OCI-LY1 (cell line): ENCODE measurements around the gene PHF20.

Experiments
- EZH2 ChIP-seq: fragments of 200-600 bp; sonication (generic), shearing (Covaris generic); IDR thresholded peaks from 2 replicates; pipeline ENCODE4 v1.8.0; 2017; ENCODE audit warnings: borderline replicate concordance, mixed run types, mild to moderate bottlenecking, antibody characterized with exemption, low read length, moderate library complexity, mixed read lengths
- TF ChIP-seq, protein P1 (sequence below): fragments of 200-600 bp; sonication (generic), shearing (Covaris generic); IDR thresholded peaks from 2 replicates; pipeline ENCODE4 v1.5.1; 2017; ENCODE audit warnings: mild to moderate bottlenecking, antibody characterized with exemption, low read length, moderate library complexity, mixed read lengths

GRCh38 chr20:35876033-35876320 lies 104.2 kb downstream of the PHF20 start:
- TF ChIP-seq, protein P1, sequence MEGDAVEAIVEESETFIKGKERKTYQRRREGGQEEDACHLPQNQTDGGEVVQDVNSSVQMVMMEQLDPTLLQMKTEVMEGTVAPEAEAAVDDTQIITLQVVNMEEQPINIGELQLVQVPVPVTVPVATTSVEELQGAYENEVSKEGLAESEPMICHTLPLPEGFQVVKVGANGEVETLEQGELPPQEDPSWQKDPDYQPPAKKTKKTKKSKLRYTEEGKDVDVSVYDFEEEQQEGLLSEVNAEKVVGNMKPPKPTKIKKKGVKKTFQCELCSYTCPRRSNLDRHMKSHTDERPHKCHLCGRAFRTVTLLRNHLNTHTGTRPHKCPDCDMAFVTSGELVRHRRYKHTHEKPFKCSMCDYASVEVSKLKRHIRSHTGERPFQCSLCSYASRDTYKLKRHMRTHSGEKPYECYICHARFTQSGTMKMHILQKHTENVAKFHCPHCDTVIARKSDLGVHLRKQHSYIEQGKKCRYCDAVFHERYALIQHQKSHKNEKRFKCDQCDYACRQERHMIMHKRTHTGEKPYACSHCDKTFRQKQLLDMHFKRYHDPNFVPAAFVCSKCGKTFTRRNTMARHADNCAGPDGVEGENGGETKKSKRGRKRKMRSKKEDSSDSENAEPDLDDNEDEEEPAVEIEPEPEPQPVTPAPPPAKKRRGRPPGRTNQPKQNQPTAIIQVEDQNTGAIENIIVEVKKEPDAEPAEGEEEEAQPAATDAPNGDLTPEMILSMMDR = no peak
- no peak for TF ChIP-seq EZH2
